Measurements from ENCODE around the gene SRSF12. TPM values are rescaled to one million over a fixed set of nuclear protein-coding genes. Genes with fewer than 3 reads are reported as not detected.

Gene SRSF12
- total RNA-seq, 2 donors from 2014 or later: 1.0 to 5.7 TPM

DNA sequence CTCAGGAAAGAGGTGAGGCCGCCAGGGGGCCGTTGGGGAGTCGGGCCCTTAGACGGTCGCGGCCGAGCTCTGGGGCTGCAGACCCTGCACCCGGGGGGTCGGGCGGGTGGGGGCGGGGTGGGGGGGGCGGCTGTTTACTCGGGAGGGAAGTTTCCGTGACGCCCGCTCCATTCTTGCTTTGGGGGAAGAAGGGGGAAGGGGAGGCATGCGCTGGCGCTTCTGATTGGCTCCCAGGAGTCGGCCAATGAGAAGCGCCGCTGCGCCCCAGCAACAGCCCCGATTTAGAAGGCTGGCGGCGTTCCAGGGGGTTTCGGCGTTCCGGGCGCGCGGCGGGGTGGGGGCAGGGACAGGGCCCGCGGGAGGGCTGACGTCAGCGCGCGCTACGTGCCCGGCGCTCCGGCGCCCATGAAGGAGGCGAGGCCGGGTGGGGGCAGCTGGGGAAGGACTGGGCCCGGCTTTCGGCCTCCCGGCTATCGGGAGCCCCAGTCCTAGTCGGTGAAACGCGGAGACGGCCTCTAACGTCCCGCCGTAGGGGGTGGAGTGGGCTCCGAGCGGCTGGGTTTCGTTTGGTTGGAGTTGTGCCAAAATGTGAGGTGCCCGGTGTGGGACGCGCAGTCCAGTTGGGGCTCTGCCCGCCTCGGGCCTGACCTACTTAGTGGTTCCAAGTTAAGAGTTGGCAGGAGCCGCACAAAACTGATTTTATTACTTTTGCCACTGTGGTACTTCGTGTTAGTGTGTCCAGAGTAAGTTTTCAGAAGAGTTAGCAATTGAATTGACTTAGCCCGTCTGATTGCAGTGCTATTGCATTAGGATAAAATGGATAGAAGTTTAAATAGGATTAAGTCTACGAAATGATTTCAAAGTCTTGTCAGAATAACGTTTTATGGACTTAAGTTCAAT lies 36.2 kb downstream of the SRSF12 start:
- intact Hi-C loops (cut with DNase I): loop anchor here (5.0 kb wide), 6 partner anchors 36 to 271 kb away; partner anchors contain the start of genes PM20D2, SRSF12 and UBE2J1
- Histone ChIP-seq H3K4me1 (replicated peaks) (no peaks in the 10 kb centered on the region), H3K27ac (peak overlapping the region; percentile 100), H3K36me3 (peaks cover 0 to 4% of the 10 kb centered on the region in 2 donors), H3K27me3 (replicated peaks; ENCODE audit: insufficient read depth) (no peaks in the 10 kb centered on the region), H3K9me3 (no peaks in the 10 kb centered on the region), H3K4me3 (peak overlapping the region; percentile 100)
- peak; percentile 99 for DNase-seq (ENCODE audit: low spot score)
- WGBS: under 1% methylated on average over 53 of the region's 69 CpGs
- TF ChIP-seq POLR2A (IDR thresholded peaks at IDR 0.05) (peak; percentile 92), POLR2AphosphoS5 (IDR thresholded peaks at IDR 0.05) (peak; percentile 78)
- TF ChIP-seq, protein P1, sequence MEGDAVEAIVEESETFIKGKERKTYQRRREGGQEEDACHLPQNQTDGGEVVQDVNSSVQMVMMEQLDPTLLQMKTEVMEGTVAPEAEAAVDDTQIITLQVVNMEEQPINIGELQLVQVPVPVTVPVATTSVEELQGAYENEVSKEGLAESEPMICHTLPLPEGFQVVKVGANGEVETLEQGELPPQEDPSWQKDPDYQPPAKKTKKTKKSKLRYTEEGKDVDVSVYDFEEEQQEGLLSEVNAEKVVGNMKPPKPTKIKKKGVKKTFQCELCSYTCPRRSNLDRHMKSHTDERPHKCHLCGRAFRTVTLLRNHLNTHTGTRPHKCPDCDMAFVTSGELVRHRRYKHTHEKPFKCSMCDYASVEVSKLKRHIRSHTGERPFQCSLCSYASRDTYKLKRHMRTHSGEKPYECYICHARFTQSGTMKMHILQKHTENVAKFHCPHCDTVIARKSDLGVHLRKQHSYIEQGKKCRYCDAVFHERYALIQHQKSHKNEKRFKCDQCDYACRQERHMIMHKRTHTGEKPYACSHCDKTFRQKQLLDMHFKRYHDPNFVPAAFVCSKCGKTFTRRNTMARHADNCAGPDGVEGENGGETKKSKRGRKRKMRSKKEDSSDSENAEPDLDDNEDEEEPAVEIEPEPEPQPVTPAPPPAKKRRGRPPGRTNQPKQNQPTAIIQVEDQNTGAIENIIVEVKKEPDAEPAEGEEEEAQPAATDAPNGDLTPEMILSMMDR (IDR thresholded peaks at IDR 0.05): no peak

DNA sequence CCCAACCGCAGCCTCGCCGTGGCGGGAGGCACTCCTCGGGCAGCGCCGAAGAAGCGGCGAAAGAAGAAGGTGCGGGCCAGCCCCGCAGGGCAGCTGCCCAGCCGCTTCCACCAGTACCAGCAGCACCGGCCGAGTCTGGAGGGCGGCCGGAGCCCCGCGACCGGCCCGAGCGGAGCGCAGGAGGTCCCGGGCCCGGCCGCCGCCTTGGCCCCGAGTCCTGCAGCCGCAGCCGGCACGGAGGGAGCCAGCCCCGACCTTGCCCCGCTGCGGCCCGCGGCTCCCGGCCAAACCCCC lies 36.8 kb downstream of the SRSF12 start:
- TF ChIP-seq, protein P1 (IDR thresholded peaks at IDR 0.05): no peak
- TF ChIP-seq POLR2A (IDR thresholded peaks at IDR 0.05): no peak
- no peak for TF ChIP-seq POLR2AphosphoS5 (IDR thresholded peaks at IDR 0.05)
- H3K9me3 ChIP-seq: no peaks in the 10 kb centered on the region
- intact Hi-C loops (cut with DNase I): loop anchor here (5.0 kb wide), 6 partner anchors 36 to 271 kb away; partner anchors contain the start of genes PM20D2, SRSF12 and UBE2J1
- 0% methylated on average over 11 of the region's 36 CpGs for WGBS
- H3K4me1 ChIP-seq (replicated peaks): no peaks in the 10 kb centered on the region
- H3K36me3 ChIP-seq: peaks cover 0 to 4% of the 10 kb centered on the region in 2 donors
- no peak for DNase-seq (ENCODE audit: low spot score)
- H3K4me3 ChIP-seq: peak overlapping the region; percentile 100
- H3K27me3 ChIP-seq (replicated peaks; ENCODE audit: insufficient read depth): no peaks in the 10 kb centered on the region
- peak overlapping the region; percentile 100 for H3K27ac ChIP-seq

DNA sequence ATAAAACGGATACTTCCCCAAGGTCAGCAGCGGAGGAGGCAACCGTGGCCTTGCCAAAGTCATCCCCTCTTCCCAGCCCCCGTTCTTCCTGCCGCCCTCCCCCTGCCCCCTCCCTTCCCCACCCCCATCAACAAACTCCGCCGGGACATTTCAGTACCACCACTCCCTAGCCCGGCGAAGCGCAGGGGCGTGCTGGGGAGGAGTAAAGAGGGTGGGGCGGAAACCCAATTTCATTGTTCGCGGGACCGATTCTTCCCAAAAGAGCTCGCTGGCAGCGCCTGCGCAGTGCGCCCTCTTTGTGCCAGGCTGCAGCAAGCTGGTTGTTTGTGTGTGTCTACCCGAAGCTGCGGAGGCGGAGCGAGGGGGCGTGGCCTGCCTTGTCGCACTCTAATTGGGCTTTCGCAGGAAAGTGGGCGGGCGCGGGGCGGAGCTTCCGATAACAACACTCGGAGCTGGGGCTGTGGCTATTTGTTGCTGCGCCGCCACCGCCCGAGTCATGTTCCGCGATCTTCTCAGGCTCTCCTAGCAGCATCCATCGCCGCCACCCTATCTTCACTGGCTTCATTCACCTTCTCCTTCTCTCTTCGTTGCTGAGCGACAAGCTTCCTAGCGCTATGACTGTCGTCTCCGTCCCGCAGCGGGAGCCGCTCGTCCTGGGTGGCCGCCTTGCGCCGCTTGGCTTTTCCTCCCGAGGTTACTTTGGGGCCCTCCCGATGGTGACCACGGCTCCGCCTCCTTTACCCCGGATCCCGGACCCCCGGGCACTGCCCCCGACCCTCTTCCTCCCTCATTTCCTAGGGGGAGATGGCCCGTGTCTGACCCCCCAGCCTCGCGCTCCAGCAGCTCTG lies 37.4 kb downstream of the SRSF12 start, which contains the start of gene PNRC1:
Gene PNRC1, plus strand, starts transcription at position 471 of the 848 bp plus-strand sequence. Its CDS starts 144 bp downstream, at position 615.
- peak; percentile 100 for TF ChIP-seq POLR2A (IDR thresholded peaks at IDR 0.05)
- TF ChIP-seq, protein P1 (IDR thresholded peaks at IDR 0.05): peak in 1 of 4 experiments; percentile 11
- peak; percentile 100 for TF ChIP-seq POLR2AphosphoS5 (IDR thresholded peaks at IDR 0.05)
- no peaks in the 10 kb centered on the region for H3K27me3 ChIP-seq (replicated peaks; ENCODE audit: insufficient read depth)
- no peaks in the 10 kb centered on the region for H3K4me1 ChIP-seq (replicated peaks)
- H3K27ac ChIP-seq: peak within 1 kb of the TSS; percentile 100
- H3K36me3 ChIP-seq: peaks cover 0 to 1% of the 10 kb centered on the region in 2 donors
- intact Hi-C loops (cut with DNase I): loop anchor here (5.0 kb wide), 6 partner anchors 37 to 272 kb away; partner anchors contain the start of genes PM20D2, SRSF12 and UBE2J1
- WGBS: under 1% methylated on average over 63 of the region's 63 CpGs
- DNase-seq (ENCODE audit: low spot score): peak; percentile 100
- no peaks in the 10 kb centered on the region for H3K9me3 ChIP-seq
- peak within 1 kb of the TSS; percentile 100 for H3K4me3 ChIP-seq

DNA sequence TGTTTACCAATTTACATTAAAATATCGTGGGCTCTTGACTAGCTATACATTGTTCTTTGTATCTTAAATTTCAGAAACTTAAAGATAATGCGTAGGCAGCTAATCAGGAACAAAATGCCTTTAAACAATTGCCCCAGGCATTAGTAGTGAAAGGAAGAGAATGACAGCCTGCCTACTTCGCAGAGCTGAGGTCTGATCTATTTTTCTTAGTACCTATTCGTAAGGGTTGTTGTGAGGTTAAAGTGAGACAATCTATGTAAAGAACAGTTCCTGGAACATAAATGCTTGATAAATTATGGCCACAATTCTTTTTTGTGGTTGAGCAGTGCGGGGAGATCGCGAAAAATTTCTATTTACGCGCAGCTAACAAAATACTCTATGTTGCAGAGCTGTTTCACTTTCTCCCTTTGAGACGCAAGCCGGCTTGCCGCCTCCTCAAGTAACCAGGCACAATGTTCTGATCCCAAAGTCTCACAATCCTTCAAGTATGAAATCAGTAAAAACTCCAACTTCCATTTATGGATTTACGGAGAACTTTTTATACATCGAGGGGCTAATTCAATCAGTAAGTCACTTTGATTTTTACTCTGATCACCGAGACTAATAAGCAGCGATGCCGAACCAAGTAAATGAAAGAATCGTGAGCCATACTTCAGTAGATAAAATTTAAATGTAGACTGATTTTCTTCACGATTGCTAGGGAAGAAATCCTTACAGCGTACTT lies 38.2 kb downstream of the SRSF12 start:
- Histone ChIP-seq H3K27ac (peak overlapping the region; percentile 100), H3K9me3 (no peaks in the 10 kb centered on the region), H3K27me3 (replicated peaks; ENCODE audit: insufficient read depth) (no peaks in the 10 kb centered on the region), H3K4me3 (peak overlapping the region; percentile 100), H3K4me1 (replicated peaks) (no peaks in the 10 kb centered on the region), H3K36me3 (no peaks in the 10 kb centered on the region)
- intact Hi-C loops (cut with DNase I): loop anchor here (1.0 to 5.0 kb wide), 7 partner anchors 38 to 273 kb away; partner anchors contain the start of genes PM20D2, SRSF12 and UBE2J1
- peak; percentile 62 for DNase-seq (ENCODE audit: low spot score)
- TF ChIP-seq POLR2AphosphoS5 (IDR thresholded peaks at IDR 0.05): peak; percentile 44
- TF ChIP-seq, protein P1 (IDR thresholded peaks at IDR 0.05): no peak
- TF ChIP-seq POLR2A (IDR thresholded peaks at IDR 0.05): peak; percentile 13
- WGBS: under 1% methylated on average over 20 of the region's 20 CpGs

Measured in prostate gland (tissue), 2 donors.